NB4 (cell line): ENCODE measurements around the gene EHD3.

Source experiments
- MYC ChIP-seq: IDR thresholded peaks from 2 replicates; pipeline ENCODE4 v1.6.1; 2011; ENCODE audit warnings: low read depth, low read length
- POLR2A ChIP-seq: IDR thresholded peaks from 2 replicates; pipeline ENCODE4 v1.6.1; 2011; ENCODE audit warnings: mild to moderate bottlenecking; ENCODE audit not compliant: insufficient read length; ENCODE audit errors: extremely low read depth
- TF ChIP-seq, protein P1 (sequence below): IDR thresholded peaks from one replicate; pipeline ENCODE4 v1.5.1; 2012; ENCODE audit warnings: low read depth, low read length

DNA sequence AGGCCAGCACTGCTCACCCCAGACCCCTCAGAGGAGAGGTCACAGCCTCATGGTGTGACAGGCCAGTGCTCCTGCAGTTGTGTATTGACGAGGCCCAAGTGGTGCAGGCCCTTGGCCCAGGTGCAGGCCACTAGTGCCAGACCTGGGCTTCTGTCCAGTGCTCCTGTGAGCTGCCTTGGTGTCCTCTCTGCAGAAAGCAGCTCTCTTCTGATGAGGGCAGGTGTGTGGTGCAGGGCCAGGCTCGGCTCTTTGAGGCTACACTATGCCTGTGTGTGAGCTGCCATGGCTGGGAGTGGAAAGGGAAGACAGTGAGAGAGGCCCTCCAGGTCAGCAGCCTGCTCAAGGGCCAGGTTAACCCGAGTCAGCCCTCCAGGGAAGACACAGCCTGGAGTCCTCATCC is 17.1 kb downstream of the EHD3 start:
- TF ChIP-seq POLR2A (no peak), MYC (no peak)
- TF ChIP-seq, protein P1, sequence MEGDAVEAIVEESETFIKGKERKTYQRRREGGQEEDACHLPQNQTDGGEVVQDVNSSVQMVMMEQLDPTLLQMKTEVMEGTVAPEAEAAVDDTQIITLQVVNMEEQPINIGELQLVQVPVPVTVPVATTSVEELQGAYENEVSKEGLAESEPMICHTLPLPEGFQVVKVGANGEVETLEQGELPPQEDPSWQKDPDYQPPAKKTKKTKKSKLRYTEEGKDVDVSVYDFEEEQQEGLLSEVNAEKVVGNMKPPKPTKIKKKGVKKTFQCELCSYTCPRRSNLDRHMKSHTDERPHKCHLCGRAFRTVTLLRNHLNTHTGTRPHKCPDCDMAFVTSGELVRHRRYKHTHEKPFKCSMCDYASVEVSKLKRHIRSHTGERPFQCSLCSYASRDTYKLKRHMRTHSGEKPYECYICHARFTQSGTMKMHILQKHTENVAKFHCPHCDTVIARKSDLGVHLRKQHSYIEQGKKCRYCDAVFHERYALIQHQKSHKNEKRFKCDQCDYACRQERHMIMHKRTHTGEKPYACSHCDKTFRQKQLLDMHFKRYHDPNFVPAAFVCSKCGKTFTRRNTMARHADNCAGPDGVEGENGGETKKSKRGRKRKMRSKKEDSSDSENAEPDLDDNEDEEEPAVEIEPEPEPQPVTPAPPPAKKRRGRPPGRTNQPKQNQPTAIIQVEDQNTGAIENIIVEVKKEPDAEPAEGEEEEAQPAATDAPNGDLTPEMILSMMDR = no peak
